Measurements from ENCODE around the gene SERPINA12. TPM values are rescaled to one million over a fixed set of nuclear protein-coding genes. Genes with fewer than 3 reads are reported as not detected.

SERPINA12 gene
- total and polyA plus RNA-seq, 4 donors: 0.28 TPM; not detected in 3

DNA sequence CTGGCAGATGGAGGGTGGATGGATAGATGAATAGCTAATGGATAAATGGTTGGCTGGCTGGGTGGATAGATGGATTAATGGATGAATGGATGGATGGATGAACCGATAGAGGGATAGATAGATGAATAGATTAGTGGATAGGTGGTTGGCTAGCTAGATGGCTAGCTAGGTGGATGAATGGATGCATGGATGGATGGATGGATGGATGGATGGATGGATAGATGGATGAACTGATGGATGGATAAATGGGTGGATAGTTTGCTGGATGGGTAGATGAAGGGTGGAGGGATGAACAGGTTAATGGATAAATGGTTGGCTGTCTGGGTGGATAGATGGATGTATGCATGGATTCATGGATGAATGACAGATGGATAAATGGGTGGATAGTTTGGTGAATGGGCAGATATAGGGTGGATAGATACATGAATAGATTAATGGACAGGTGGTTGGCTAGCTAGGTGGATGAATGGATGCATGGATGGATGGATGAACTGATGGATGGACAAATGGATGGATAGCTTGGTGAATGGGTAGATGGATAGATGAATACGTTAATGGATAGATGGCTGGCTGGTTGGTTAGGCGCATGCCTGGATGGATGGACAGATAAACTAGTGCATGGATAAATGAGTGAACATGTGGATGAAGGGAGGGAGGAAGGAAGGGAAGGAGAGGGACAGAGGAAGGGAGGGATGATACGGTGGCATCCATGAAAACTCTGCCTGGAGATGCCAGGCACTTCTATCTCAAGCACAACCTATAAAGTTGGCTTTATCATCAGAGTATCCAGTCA, 41.3 kb downstream of the SERPINA12 start (continued):
- TF ChIP-seq EGR1 (IDR thresholded peaks at IDR 0.05; ENCODE audit: low read depth in 2 of 2): no peak
- TF ChIP-seq, protein P1, sequence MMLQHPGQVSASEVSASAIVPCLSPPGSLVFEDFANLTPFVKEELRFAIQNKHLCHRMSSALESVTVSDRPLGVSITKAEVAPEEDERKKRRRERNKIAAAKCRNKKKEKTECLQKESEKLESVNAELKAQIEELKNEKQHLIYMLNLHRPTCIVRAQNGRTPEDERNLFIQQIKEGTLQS (IDR thresholded peaks at IDR 0.05): no peak

DNA sequence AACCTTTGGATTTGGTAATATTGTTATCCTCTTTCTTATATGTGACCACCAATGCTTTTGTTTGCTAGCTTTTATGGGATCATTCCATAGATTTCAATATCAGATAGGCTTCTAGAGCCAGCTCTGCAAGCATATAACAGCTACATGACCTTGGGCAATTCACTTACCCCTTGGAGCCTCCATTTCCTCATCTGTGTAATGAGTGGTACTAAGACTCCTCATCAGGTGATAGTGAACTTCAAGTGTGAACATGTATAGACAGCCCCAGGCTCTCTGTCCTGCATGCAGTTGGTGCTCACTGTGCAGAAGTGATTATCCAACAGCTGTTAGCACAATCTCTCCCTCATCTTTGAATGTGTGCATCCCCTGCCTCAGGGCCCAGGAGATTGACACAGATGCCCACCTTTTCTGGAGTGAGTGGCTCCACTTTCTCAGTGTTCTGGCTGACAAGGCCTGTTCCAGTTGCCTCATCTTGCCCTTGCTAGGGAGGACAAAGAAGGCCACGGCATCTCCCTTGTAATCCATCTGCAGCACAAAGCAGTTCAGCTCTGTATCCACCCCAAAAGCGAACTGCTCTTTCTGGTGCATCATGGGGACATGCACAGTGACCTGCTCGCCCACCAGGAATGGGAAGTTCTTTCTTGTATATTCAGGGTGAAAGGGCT, 42.4 kb downstream of the SERPINA12 start:
- Histone ChIP-seq H3K4me1 (ENCODE audit: control insufficient read depth in 4 of 4, insufficient read depth in 4 of 4, low read length in 3 of 4) (peaks cover 7 to 27% (median 16%) of the 10 kb centered on the region in 4 donors), H3K27me3 (ENCODE audit: control insufficient read depth in 4 of 4, insufficient read depth in 4 of 4, low read length in 3 of 4) (no peaks in the 10 kb centered on the region), H3K36me3 (ENCODE audit: control insufficient read depth in 4 of 4, insufficient read depth in 3 of 4, low read depth in 1 of 4, low read length in 3 of 4) (no peaks in the 10 kb centered on the region), H3K4me3 (ENCODE audit: low read depth in 1 of 3, low read length in 3 of 3) (no peak overlapping the region), H3K9ac (ENCODE audit: low read depth in 1 of 2, low read length in 2 of 2) (no peak overlapping the region), H3K27ac (ENCODE audit: low read depth in 1 of 2, low read length in 2 of 2) (no peak overlapping the region), H3K9me3 (ENCODE audit: control insufficient read depth in 4 of 4, low read length in 3 of 4) (no peaks in the 10 kb centered on the region)
- DNase-seq (ENCODE audit: low spot score): no peak
- 77% methylated on average over 3 of the region's 3 CpGs for WGBS
- TF ChIP-seq, protein P1 (IDR thresholded peaks at IDR 0.05): no peak
- TF ChIP-seq TAF1 (conservative IDR thresholded peaks at IDR 0.05) (no peak), FOXA2 (IDR thresholded peaks at IDR 0.05) (no peak), NR2F2 (IDR thresholded peaks at IDR 0.05) (no peak), FOXA1 (IDR thresholded peaks at IDR 0.05) (no peak), GABPA (IDR thresholded peaks at IDR 0.05 in 1 of 2, conservative IDR thresholded peaks at IDR 0.05 in 1 of 2) (no peak), RXRA (IDR thresholded peaks at IDR 0.05) (no peak), SP1 (IDR thresholded peaks at IDR 0.05) (no peak), YY1 (IDR thresholded peaks at IDR 0.05) (no peak), EGR1 (IDR thresholded peaks at IDR 0.05; ENCODE audit: low read depth in 2 of 2) (no peak), HNF4A (conservative IDR thresholded peaks at IDR 0.05) (no peak), HNF4G (IDR thresholded peaks at IDR 0.05) (no peak), RAD21 (IDR thresholded peaks at IDR 0.05) (no peak), JUND (IDR thresholded peaks at IDR 0.05) (no peak)
- TF ChIP-seq, protein P2, sequence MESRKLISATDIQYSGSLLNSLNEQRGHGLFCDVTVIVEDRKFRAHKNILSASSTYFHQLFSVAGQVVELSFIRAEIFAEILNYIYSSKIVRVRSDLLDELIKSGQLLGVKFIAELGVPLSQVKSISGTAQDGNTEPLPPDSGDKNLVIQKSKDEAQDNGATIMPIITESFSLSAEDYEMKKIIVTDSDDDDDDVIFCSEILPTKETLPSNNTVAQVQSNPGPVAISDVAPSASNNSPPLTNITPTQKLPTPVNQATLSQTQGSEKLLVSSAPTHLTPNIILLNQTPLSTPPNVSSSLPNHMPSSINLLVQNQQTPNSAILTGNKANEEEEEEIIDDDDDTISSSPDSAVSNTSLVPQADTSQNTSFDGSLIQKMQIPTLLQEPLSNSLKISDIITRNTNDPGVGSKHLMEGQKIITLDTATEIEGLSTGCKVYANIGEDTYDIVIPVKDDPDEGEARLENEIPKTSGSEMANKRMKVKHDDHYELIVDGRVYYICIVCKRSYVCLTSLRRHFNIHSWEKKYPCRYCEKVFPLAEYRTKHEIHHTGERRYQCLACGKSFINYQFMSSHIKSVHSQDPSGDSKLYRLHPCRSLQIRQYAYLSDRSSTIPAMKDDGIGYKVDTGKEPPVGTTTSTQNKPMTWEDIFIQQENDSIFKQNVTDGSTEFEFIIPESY (IDR thresholded peaks at IDR 0.05): no peak
- TF ChIP-seq, protein P3, sequence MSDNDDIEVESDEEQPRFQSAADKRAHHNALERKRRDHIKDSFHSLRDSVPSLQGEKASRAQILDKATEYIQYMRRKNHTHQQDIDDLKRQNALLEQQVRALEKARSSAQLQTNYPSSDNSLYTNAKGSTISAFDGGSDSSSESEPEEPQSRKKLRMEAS (IDR thresholded peaks at IDR 0.05): no peak
- TF ChIP-seq, protein P4, sequence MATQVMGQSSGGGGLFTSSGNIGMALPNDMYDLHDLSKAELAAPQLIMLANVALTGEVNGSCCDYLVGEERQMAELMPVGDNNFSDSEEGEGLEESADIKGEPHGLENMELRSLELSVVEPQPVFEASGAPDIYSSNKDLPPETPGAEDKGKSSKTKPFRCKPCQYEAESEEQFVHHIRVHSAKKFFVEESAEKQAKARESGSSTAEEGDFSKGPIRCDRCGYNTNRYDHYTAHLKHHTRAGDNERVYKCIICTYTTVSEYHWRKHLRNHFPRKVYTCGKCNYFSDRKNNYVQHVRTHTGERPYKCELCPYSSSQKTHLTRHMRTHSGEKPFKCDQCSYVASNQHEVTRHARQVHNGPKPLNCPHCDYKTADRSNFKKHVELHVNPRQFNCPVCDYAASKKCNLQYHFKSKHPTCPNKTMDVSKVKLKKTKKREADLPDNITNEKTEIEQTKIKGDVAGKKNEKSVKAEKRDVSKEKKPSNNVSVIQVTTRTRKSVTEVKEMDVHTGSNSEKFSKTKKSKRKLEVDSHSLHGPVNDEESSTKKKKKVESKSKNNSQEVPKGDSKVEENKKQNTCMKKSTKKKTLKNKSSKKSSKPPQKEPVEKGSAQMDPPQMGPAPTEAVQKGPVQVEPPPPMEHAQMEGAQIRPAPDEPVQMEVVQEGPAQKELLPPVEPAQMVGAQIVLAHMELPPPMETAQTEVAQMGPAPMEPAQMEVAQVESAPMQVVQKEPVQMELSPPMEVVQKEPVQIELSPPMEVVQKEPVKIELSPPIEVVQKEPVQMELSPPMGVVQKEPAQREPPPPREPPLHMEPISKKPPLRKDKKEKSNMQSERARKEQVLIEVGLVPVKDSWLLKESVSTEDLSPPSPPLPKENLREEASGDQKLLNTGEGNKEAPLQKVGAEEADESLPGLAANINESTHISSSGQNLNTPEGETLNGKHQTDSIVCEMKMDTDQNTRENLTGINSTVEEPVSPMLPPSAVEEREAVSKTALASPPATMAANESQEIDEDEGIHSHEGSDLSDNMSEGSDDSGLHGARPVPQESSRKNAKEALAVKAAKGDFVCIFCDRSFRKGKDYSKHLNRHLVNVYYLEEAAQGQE (IDR thresholded peaks at IDR 0.05): no peak
- TF ChIP-seq, protein P5, sequence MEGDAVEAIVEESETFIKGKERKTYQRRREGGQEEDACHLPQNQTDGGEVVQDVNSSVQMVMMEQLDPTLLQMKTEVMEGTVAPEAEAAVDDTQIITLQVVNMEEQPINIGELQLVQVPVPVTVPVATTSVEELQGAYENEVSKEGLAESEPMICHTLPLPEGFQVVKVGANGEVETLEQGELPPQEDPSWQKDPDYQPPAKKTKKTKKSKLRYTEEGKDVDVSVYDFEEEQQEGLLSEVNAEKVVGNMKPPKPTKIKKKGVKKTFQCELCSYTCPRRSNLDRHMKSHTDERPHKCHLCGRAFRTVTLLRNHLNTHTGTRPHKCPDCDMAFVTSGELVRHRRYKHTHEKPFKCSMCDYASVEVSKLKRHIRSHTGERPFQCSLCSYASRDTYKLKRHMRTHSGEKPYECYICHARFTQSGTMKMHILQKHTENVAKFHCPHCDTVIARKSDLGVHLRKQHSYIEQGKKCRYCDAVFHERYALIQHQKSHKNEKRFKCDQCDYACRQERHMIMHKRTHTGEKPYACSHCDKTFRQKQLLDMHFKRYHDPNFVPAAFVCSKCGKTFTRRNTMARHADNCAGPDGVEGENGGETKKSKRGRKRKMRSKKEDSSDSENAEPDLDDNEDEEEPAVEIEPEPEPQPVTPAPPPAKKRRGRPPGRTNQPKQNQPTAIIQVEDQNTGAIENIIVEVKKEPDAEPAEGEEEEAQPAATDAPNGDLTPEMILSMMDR (IDR thresholded peaks at IDR 0.05; ENCODE audit: low read depth, low read length, missing input control): no peak
